Thoracic aorta (tissue), 2 donors: ENCODE measurements around the gene FBXO22. TPM values are rescaled to one million over a fixed set of nuclear protein-coding genes. Genes with fewer than 3 reads are reported as not detected.
"Not testable (repeated sequence)": the region's sequence is repeated elsewhere in the genome, so short reads cannot be mapped to it uniquely, and the experiment has no call there.

Source experiments
- ATAC-seq: fragments of 150-250 bp; one replicate; pipeline ENCODE4 v1.8.0; 2017; ENCODE audit warnings: low read depth; ENCODE audit not compliant: insufficient number of reproducible peaks, low FRiP score
- DNase-seq: peaks from one replicate; pipeline ENCODE4 v3.0.0-alpha.2; 2020; ENCODE audit warnings: low spot score
- H3K27ac ChIP-seq, 2 donors: fragments of 200-600 bp; sonication (generic); 1 replicate in 1 of 2; 2 replicates in 1 of 2; pipeline ENCODE4 v1.5.1; 2016; ENCODE audit warnings: mild to moderate bottlenecking in 2 of 2, moderate library complexity in 2 of 2
- H3K27me3 ChIP-seq: fragments of 200-600 bp; sonication (generic); replicated peaks from 2 replicates; pipeline ENCODE4 v1.6.0; 2016; ENCODE audit warnings: mild to moderate bottlenecking; ENCODE audit not compliant: insufficient read depth
- H3K36me3 ChIP-seq: fragments of 200-600 bp; sonication (generic); one replicate; pipeline ENCODE4 v1.5.1; 2016
- H3K4me1 ChIP-seq, 2 donors: fragments of 200-600 bp; sonication (generic); 1 replicate in 1 of 2; 2 replicates in 1 of 2; pipeline versions ENCODE4 v1.5.1 to v1.6.0; 2016; ENCODE audit warnings: low read depth in 2 of 2, mild to moderate bottlenecking in 1 of 2; ENCODE audit not compliant: control insufficient read depth in 1 of 2
- H3K4me3 ChIP-seq: fragments of 200-600 bp; sonication (generic); 2 replicates; pipeline ENCODE4 v1.5.1; 2016; ENCODE audit warnings: mild to moderate bottlenecking
- H3K9me3 ChIP-seq: fragments of 200-600 bp; sonication (generic); 2 replicates; pipeline ENCODE4 v1.5.1; 2016
- total RNA-seq, 2 donors: library from RNA; depleted of rRNA; stranded (reverse); fragments of >200 nt; gene quantifications; one replicate each; pipeline versions ENCODE4 v1.1.0 to v1.2.3, GENCODE V29; 2016
- TF ChIP-seq, protein P1 (sequence below): fragments of 200-600 bp; sonication (generic); IDR thresholded peaks from one replicate; pipeline ENCODE4 v1.5.1; 2019; ENCODE audit warnings: antibody characterized with exemption

The FBXO22 gene
- total RNA-seq, 2 donors from 2014 or later = 14.7 to 20.7 TPM

DNA sequence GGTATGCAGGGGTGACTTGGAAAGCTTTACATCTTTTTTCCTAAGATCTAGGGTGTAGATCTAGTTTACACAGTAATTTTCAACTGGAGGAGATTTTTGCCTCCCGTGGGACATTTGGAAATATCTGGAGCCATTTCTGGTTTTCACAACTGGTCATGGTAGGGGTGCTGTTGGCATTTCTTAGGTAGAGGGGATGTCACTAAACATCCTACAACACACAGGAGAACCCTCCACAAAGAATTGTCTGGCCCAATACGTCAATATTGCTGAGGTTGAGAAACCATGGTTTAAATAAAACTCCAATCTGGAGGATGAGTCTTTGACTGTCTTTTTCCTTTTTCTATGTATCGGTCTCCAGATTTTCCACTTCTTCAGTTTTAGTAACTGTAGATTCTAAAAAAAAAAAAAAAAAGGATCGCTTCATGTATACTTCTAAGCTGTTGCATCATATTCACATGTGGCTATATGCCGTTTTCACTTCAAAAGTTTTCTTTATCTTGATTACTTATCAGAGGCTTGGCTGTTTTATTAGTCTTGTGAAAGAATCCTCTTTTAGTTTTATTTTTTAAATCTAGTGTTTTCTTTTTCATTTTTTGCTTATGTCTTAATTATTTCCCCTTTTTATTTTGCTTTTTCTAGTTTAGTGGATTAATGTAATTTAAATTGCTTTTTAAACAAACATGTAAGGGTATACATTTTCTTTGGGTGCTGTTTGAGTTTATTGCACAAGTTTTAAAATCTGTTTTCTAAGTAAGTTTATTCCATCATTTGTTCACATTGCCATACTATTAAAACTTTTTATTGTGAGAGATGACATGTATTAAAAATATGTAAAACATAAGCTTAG is 39.2 kb upstream of the FBXO22 start:
- Histone ChIP-seq H3K4me1 (peaks cover 2 to 12% of the 10 kb centered on the region in 2 donors), H3K27me3 (no peaks in the 10 kb centered on the region), H3K4me3 (no peak overlapping the region), H3K27ac (no peak overlapping the region), H3K36me3 (no peaks in the 10 kb centered on the region), H3K9me3 (no peaks in the 10 kb centered on the region)
- DNase-seq (no peak), ATAC-seq (no peak)
- TF ChIP-seq, protein P1, sequence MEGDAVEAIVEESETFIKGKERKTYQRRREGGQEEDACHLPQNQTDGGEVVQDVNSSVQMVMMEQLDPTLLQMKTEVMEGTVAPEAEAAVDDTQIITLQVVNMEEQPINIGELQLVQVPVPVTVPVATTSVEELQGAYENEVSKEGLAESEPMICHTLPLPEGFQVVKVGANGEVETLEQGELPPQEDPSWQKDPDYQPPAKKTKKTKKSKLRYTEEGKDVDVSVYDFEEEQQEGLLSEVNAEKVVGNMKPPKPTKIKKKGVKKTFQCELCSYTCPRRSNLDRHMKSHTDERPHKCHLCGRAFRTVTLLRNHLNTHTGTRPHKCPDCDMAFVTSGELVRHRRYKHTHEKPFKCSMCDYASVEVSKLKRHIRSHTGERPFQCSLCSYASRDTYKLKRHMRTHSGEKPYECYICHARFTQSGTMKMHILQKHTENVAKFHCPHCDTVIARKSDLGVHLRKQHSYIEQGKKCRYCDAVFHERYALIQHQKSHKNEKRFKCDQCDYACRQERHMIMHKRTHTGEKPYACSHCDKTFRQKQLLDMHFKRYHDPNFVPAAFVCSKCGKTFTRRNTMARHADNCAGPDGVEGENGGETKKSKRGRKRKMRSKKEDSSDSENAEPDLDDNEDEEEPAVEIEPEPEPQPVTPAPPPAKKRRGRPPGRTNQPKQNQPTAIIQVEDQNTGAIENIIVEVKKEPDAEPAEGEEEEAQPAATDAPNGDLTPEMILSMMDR = no peak

DNA sequence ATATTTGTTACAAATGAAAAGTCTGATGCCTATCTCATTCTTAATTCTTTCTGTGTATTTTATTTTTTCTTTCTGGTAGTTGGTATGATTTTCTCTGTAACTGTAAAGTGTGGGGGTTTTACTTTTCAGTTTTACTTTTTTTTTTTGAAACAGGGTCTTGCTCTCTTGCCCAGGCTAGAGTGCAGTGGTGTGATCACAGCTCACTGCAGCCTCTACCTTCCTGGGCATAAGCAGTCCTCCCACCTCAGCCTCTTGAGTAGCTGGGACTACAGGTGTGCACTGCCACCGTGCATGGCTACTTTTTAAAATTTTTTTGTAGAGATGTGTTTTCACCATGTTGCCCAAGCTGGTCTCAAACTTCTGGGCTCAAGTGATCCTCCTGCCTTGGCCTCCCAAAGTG is 37.6 kb upstream of the FBXO22 start:
- H3K27ac ChIP-seq, H3K4me3 ChIP-seq, DNase-seq, H3K9me3 ChIP-seq, H3K27me3 ChIP-seq, H3K36me3 ChIP-seq, ATAC-seq: not testable (repeated sequence)
- peaks cover 0 to 12% of the 10 kb centered on the region in 2 donors for H3K4me1 ChIP-seq

DNA sequence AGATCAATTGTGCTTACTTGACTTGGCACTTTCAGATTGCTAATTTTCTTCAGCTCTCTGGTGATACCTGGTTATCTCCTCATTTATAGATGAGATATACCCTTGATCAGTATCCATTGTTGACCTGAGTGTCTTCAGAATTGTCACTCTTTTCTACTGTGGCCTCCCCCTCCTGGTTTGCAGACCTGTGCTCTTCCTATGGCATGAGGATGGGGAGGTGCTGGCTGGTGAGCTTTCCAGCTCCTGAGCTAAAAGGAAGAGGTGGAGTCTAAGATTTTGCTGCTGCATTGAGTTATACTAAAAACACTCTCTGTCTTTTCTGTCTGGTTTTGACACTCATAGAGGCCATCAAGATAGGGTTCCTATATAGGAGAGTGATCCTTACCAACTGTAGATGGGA is 36.8 kb upstream of the FBXO22 start:
- Histone ChIP-seq H3K9me3 (no peaks in the 10 kb centered on the region), H3K4me3 (no peak overlapping the region), H3K4me1 (peaks cover 0 to 12% of the 10 kb centered on the region in 2 donors), H3K27me3 (no peaks in the 10 kb centered on the region), H3K36me3 (peaks cover 9% of the 10 kb centered on the region), H3K27ac (no peak overlapping the region)
- TF ChIP-seq, protein P1 = no peak
- ATAC-seq (no peak), DNase-seq (no peak)

DNA sequence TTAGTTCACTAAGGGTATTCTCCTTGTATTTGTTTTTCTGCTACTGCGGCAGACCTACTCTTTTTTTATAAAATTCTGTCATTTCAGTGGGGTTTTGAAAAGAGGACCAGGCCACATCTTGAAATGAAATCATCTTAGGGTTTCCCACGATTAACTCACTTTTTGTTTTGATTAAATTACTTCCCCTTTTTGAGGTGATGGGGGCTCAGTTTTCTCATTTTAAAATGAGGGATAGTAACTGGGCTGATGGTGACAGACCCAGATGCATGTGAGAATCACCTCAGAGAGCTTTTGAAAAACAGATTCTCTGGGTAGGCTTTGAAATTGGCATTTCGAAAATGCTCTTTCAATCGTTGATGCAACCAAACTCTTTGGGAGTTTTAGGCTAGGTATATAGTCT is 36.2 kb upstream of the FBXO22 start:
- no peaks in the 10 kb centered on the region for H3K27me3 ChIP-seq
- DNase-seq (no peak), ATAC-seq (no peak)
- no peak overlapping the region for H3K4me3 ChIP-seq
- no peak overlapping the region for H3K27ac ChIP-seq
- H3K4me1 ChIP-seq = peaks cover 0 to 12% of the 10 kb centered on the region in 2 donors
- TF ChIP-seq, protein P1 = no peak
- H3K36me3 ChIP-seq = peaks cover 9% of the 10 kb centered on the region
- no peaks in the 10 kb centered on the region for H3K9me3 ChIP-seq

GRCh38 chr15:75868019-75868418 is 35.7 kb upstream of the FBXO22 start:
- Histone ChIP-seq H3K4me1 (peaks cover 0 to 12% of the 10 kb centered on the region in 2 donors), H3K36me3 (peaks cover 9% of the 10 kb centered on the region), H3K27me3 (no peaks in the 10 kb centered on the region), H3K4me3 (no peak overlapping the region), H3K27ac (no peak overlapping the region), H3K9me3 (no peaks in the 10 kb centered on the region)
- TF ChIP-seq, protein P1 = no peak
- no peak for DNase-seq
- no peak for ATAC-seq
